Peyer's patch (tissue), 4 donors: ENCODE measurements around the gene GNAQ. TPM values are rescaled to one million over a fixed set of nuclear protein-coding genes. Genes with fewer than 3 reads are reported as not detected.

Source experiments
- DNase-seq, 3 donors: peaks; one replicate each; pipeline ENCODE4 v3.0.0-alpha.2; 2017 to 2019
- H3K27ac ChIP-seq, 4 donors: fragments of 200-600 bp; sonication (generic); one replicate each; pipeline ENCODE4 v1.5.1; 2016 to 2019
- H3K27me3 ChIP-seq, 2 donors: fragments of 200-600 bp; sonication (generic); one replicate each; pipeline ENCODE4 v1.5.1; 2019
- H3K36me3 ChIP-seq, 3 donors: fragments of 200-600 bp; sonication (generic); one replicate each; pipeline ENCODE4 v1.5.1; 2016 to 2019
- H3K4me1 ChIP-seq, 4 donors: fragments of 200-600 bp; sonication (generic); one replicate each; pipeline ENCODE4 v1.5.1; 2016 to 2019
- H3K4me3 ChIP-seq, 4 donors: fragments of 200-600 bp; sonication (generic); 1 replicate in 3 of 4; 2 replicates in 1 of 4; pipeline ENCODE4 v1.5.1; 2016 to 2019; ENCODE audit warnings: mild to moderate bottlenecking in 1 of 4
- H3K9me3 ChIP-seq, 4 donors: fragments of 200-600 bp; sonication (generic); one replicate each; pipeline ENCODE4 v1.5.1; 2016 to 2019; ENCODE audit warnings: mild to moderate bottlenecking in 1 of 4
- CTCF ChIP-seq, 6 experiments: fragments of 450-650 bp in 4 of 6; fragments of 200-600 bp in 2 of 6; sonication (generic) in 1 of 6; IDR thresholded peaks; one replicate each; pipeline ENCODE4 v1.5.1; 2017 to 2019; ENCODE audit warnings: antibody characterized with exemption in 6 of 6, mild to moderate bottlenecking in 3 of 6, moderate library complexity in 1 of 6
- POLR2A ChIP-seq, 2 donors: fragments of 450-650 bp; IDR thresholded peaks; one replicate each; pipeline ENCODE4 v1.5.1; 2017; ENCODE audit warnings: antibody characterized with exemption in 2 of 2, mild to moderate bottlenecking in 2 of 2, moderate library complexity in 2 of 2
- total RNA-seq, 4 donors: library from RNA; depleted of rRNA; stranded (reverse); fragments of >200 nt; gene quantifications; one replicate each; pipeline ENCODE4 v1.1.0, GENCODE V29; 2016

Gene GNAQ
- total RNA-seq, 4 donors from 2014 or later: 28.7 to 45.4 (median 33.5) TPM

GRCh38 chr9:77817590-77818311 is 213.9 kb downstream of the GNAQ start:
- no peak overlapping the region for H3K4me3 ChIP-seq
- H3K27ac ChIP-seq: no peak overlapping the region
- no peak for DNase-seq
- peaks cover 0 to 5% (median 0%) of the 10 kb centered on the region in 4 donors for H3K4me1 ChIP-seq
- H3K9me3 ChIP-seq: no peaks in the 10 kb centered on the region
- TF ChIP-seq CTCF (IDR thresholded peaks at IDR 0.05) (no peak), POLR2A (IDR thresholded peaks at IDR 0.05) (no peak)
- no peaks in the 10 kb centered on the region for H3K27me3 ChIP-seq
- no peaks in the 10 kb centered on the region for H3K36me3 ChIP-seq

- H3K27ac ChIP-seq: no peak overlapping the region
- H3K9me3 ChIP-seq: no peaks in the 10 kb centered on the region
- no peaks in the 10 kb centered on the region for H3K27me3 ChIP-seq
- peaks cover 0 to 5% (median 0%) of the 10 kb centered on the region in 4 donors for H3K4me1 ChIP-seq
- H3K4me3 ChIP-seq: no peak overlapping the region
- H3K36me3 ChIP-seq: no peaks in the 10 kb centered on the region
- TF ChIP-seq CTCF (IDR thresholded peaks at IDR 0.05): no peak
- TF ChIP-seq POLR2A (IDR thresholded peaks at IDR 0.05): no peak
- DNase-seq: no peak
Observed at GRCh38 chr9:77816641-77817341, 214.8 kb downstream of the GNAQ start.

GRCh38 chr9:77815260-77815659 is 216.4 kb downstream of the GNAQ start:
- no peaks in the 10 kb centered on the region for H3K36me3 ChIP-seq
- DNase-seq: no peak

GRCh38 chr9:77811832-77812231 is 219.8 kb downstream of the GNAQ start:
- no peak for TF ChIP-seq CTCF (IDR thresholded peaks at IDR 0.05)
- TF ChIP-seq POLR2A (IDR thresholded peaks at IDR 0.05): no peak
- Histone ChIP-seq H3K4me1 (peaks cover 0 to 6% (median 0%) of the 10 kb centered on the region in 4 donors), H3K4me3 (no peak overlapping the region), H3K9me3 (no peaks in the 10 kb centered on the region), H3K36me3 (no peaks in the 10 kb centered on the region), H3K27me3 (no peaks in the 10 kb centered on the region), H3K27ac (no peak overlapping the region)
- DNase-seq: no peak

More at GRCh38 chr9:77815260-77815659, 216.4 kb downstream of the GNAQ start:
- Histone ChIP-seq H3K27ac (no peak overlapping the region), H3K4me3 (no peak overlapping the region), H3K9me3 (no peaks in the 10 kb centered on the region), H3K27me3 (no peaks in the 10 kb centered on the region), H3K4me1 (peaks cover 0 to 5% (median 0%) of the 10 kb centered on the region in 4 donors)
- TF ChIP-seq CTCF (IDR thresholded peaks at IDR 0.05) (no peak), POLR2A (IDR thresholded peaks at IDR 0.05) (no peak)

GRCh38 chr9:77810637-77811119 is 220.9 kb downstream of the GNAQ start:
- Histone ChIP-seq H3K4me3 (no peak overlapping the region), H3K27me3 (no peaks in the 10 kb centered on the region), H3K4me1 (peaks cover 0 to 6% (median 0%) of the 10 kb centered on the region in 4 donors), H3K9me3 (no peaks in the 10 kb centered on the region), H3K36me3 (no peaks in the 10 kb centered on the region), H3K27ac (no peak overlapping the region)
- no peak for DNase-seq
- TF ChIP-seq POLR2A (IDR thresholded peaks at IDR 0.05): no peak
- TF ChIP-seq CTCF (IDR thresholded peaks at IDR 0.05): no peak
